Endothelial cell (in vitro differentiated cells): ENCODE data around the gene CAPN9. TPM values are rescaled to one million over a fixed set of nuclear protein-coding genes. Genes with fewer than 3 reads are reported as not detected.

Experiments used
- DNase-seq: peaks from one replicate; pipeline ENCODE4 v3.0.0; 2021; ENCODE audit warnings: low spot score
- H3K27ac Mint-ChIP-seq: one replicate; pipeline ENCODE4 v1.8.0; 2021; ENCODE audit warnings: mixed read lengths, inconsistent platforms; ENCODE audit not compliant: unreplicated experiment
- H3K27me3 Mint-ChIP-seq: one replicate; pipeline ENCODE4 v1.8.0; 2021; ENCODE audit warnings: mild to moderate bottlenecking, moderate library complexity, mixed read lengths, inconsistent platforms; ENCODE audit not compliant: unreplicated experiment
- H3K36me3 Mint-ChIP-seq: one replicate; pipeline ENCODE4 v1.8.0; 2021; ENCODE audit warnings: mild to moderate bottlenecking, low read depth, mixed read lengths, inconsistent platforms; ENCODE audit not compliant: unreplicated experiment
- H3K4me1 Mint-ChIP-seq: one replicate; pipeline ENCODE4 v1.8.0; 2021; ENCODE audit warnings: mild to moderate bottlenecking, mixed read lengths, inconsistent platforms; ENCODE audit not compliant: unreplicated experiment
- H3K4me3 Mint-ChIP-seq: one replicate; pipeline ENCODE4 v1.8.0; 2021; ENCODE audit warnings: mild to moderate bottlenecking, mixed read lengths, inconsistent platforms; ENCODE audit not compliant: unreplicated experiment
- H3K9me3 Mint-ChIP-seq: one replicate; pipeline ENCODE4 v1.8.0; 2021; ENCODE audit warnings: mixed read lengths, inconsistent platforms; ENCODE audit not compliant: unreplicated experiment
- total RNA-seq: library from RNA; stranded (reverse); fragmentation: NEBNext Ultra II Directional; extraction: Animal tissue kit (Norgen Biotek cat#: 25700); gene quantifications from one replicate; pipeline ENCODE4 v1.2.1, GENCODE V29; 2021; ENCODE audit not compliant: unreplicated experiment
- TF ChIP-seq, protein P1 (sequence below): fragments of 200-600 bp; sonication (generic); IDR thresholded peaks from one replicate; pipeline ENCODE4 v1.5.0; 2021; ENCODE audit warnings: antibody characterized with exemption; ENCODE audit not compliant: unreplicated experiment

The CAPN9 gene
- total RNA-seq, 1 donor from 2014 or later = not detected

DNA sequence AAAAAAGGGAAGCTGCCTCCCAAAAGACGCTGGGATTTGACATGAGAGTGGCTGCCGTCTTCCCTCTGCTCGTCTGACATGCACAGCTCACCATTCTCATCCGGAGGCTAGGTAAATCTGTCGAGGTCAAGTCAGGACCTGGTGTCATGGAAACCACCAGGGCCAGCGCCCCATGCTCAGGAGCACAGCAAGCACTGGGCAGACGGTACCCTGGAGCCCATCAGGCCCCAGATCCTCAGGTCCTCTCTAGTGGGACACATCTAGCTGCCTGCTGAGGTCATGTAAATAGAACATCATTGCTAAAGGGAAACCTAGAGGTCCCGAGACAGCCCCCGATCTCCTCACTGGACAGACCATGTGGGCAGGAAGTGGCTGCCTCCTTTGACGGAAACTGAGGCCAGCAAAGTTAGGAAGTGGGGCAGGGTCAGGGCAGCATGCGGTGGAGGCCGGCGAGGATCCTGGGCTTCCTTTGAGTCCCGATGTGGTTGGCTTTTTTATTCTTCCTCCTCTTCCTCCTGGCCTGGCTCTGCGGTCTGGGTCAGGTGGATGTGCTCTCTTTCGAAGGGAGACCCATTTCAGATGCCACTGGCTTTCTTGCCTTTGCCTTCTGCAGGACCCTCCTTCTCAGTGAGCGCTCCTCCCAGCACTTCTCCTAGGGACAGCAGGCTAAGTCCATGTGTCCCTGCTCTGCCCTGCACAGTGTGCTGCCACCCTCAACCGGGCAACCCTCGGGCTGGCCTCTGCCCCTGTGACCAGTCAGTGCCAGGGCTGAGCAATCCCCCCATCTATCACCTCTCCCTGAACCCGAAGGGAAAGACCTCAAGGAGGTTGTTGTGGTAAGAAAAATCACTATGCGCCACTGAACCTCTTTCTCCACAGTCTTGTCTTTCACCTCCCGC lies 39.2 kb upstream of the CAPN9 start:
- Mint-ChIP-seq H3K36me3 (peaks cover 4% of the 10 kb centered on the region), H3K4me1 (no peaks in the 10 kb centered on the region), H3K27ac (no peak overlapping the region)

DNA sequence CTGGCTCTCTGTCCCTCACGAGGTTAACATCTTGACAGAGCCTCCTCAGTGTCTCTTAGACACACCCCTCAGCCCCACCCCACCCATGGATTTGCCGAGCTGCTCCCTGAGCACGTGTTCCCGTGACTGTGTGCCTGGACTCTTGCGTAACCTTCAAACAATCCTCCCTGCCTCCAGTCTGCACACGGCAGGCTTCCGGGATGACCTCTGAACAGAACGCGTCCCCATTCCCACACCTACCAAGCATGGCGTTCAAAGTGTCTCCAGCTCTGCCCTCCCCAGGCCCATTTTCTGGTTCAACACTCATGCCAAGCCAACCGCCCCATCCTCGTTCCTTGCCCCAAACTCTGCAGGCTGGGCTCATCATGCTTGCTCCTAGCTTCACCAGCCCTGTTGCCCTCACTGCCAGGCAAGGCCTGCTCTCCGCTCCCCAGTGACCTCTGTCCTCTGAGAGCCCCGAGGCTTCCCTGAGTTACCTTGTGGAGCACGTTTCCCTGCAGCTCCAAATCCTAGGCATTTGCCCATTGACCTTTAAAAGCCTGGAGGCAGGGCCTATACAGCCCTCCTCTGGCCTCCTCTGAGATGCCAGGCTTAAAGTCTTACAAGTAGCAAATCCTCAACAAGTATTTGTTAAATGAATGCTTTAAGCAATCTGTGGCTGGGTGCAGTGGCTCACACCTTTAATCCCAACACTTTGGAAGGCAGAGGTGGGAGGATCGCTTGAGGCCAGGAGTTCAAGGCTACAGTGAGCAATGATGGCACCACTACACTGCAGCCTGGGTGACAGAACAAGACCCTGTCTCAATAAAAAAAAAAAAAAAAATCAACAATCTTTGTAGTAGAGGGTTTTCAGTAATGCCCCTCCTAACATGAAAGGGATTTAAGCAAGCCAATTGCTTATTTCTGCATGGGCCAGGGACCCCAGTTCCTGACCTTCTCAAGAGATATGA lies 38.3 kb upstream of the CAPN9 start:
- TF ChIP-seq, protein P1, sequence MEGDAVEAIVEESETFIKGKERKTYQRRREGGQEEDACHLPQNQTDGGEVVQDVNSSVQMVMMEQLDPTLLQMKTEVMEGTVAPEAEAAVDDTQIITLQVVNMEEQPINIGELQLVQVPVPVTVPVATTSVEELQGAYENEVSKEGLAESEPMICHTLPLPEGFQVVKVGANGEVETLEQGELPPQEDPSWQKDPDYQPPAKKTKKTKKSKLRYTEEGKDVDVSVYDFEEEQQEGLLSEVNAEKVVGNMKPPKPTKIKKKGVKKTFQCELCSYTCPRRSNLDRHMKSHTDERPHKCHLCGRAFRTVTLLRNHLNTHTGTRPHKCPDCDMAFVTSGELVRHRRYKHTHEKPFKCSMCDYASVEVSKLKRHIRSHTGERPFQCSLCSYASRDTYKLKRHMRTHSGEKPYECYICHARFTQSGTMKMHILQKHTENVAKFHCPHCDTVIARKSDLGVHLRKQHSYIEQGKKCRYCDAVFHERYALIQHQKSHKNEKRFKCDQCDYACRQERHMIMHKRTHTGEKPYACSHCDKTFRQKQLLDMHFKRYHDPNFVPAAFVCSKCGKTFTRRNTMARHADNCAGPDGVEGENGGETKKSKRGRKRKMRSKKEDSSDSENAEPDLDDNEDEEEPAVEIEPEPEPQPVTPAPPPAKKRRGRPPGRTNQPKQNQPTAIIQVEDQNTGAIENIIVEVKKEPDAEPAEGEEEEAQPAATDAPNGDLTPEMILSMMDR = no peak
- Mint-ChIP-seq H3K27me3 (peaks cover 9% of the 10 kb centered on the region), H3K4me1 (no peaks in the 10 kb centered on the region), H3K27ac (no peak overlapping the region), H3K9me3 (no peaks in the 10 kb centered on the region), H3K4me3 (no peak overlapping the region), H3K36me3 (peaks cover 4% of the 10 kb centered on the region)
- no peak for DNase-seq

More for the DNA sequence above, 39.2 kb upstream of the CAPN9 start:
- Mint-ChIP-seq H3K9me3 (no peaks in the 10 kb centered on the region), H3K4me3 (no peak overlapping the region), H3K27me3 (peaks cover 6% of the 10 kb centered on the region)
- DNase-seq = no peak
- TF ChIP-seq, protein P1 = no peak

DNA sequence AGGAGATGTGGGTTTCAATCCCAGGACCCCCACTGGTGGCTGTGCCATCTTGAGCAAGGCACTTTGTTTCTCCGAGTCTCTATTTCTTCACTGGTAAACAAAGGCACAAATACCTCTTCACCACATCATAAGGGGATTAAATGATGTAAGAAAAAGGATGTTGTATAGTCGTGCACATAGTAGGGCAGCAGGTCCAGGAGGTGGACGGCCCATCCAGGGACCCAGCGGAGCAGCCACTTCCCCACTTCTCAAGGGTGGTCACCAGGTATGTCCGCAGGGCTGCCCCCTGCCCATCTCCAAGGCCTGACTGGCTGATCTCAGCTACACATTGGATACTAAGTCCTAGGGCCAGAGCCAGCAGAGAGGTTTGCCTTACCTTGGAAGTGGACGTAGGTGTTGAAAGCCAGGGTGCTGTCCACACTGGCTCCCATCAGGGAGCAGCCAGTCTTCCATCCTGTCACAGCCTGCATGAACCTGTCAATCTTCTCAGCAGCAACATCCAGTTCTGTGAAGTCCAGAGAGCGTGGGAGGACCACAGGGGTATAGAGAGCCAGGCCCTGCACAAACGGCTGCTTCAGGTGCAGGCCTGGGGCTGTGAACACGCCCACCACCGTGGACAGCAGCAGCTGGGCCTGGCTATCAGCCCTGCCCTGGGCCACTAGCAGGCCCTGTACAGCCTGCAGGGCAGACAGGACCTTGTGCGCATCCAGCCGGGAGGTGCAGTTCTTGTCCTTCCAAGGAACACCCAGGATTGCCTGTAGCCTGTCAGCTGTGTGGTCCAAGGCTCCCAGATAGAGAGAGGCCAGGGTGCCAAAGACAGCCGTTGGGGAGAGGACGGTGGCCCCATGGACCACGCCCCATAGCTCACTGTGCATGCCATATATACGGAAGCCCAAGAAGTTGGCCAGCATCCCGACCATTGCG lies 37.3 kb upstream of the CAPN9 start:
- Mint-ChIP-seq H3K36me3 (peaks cover 1% of the 10 kb centered on the region), H3K4me3 (no peak overlapping the region), H3K4me1 (peaks cover 2% of the 10 kb centered on the region), H3K27me3 (peaks cover 9% of the 10 kb centered on the region), H3K9me3 (no peaks in the 10 kb centered on the region), H3K27ac (no peak overlapping the region)
- TF ChIP-seq, protein P1 = no peak
- no peak for DNase-seq

DNA sequence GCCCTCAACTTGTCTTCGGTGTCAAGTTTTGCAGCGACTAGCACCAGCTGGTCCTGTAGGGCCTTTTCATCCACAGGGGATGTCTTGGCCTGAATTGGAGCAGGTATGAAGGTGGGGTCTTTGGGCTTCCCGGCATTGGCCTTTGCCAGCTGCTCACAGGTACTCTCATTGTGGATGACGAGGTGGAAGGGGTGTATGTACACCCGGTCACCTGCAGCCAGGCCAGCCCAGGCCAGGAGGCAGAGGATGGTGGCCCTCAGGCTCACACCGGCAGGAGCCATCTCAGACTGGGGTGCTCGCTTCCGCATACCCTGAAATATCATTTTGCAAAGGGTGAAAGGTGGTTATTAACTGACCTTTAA lies 36.7 kb upstream of the CAPN9 start:
- no peak for DNase-seq
- Mint-ChIP-seq H3K27me3 (peaks cover 9% of the 10 kb centered on the region), H3K27ac (no peak overlapping the region), H3K9me3 (no peaks in the 10 kb centered on the region), H3K36me3 (no peaks in the 10 kb centered on the region), H3K4me1 (peaks cover 2% of the 10 kb centered on the region), H3K4me3 (no peak overlapping the region)
- TF ChIP-seq, protein P1 = no peak
